B cell (primary cell): ENCODE data around the gene SACM1L. TPM values are rescaled to one million over a fixed set of nuclear protein-coding genes. Genes with fewer than 3 reads are reported as not detected.

ENCODE experiments used
- ATAC-seq: fragments of 200-7000 bp; cut with Tn5 transposase; one replicate; pipeline ENCODE4 v1.10.0; 2021; ENCODE audit warnings: low read depth, mild to moderate bottlenecking, moderate number of reproducible peaks, moderate library complexity
- CTCF ChIA-PET: fragments of 350-600 bp; sonication (Branson Sonifier 250); formaldehyde crosslinking; loops from one replicate; lab custom pipeline; 2021; ENCODE audit warnings: antibody characterized with exemption, inconsistent platforms; lab: Charles Lee
- POLR2A ChIA-PET: fragments of 350-600 bp; sonication (Branson Sonifier 250); formaldehyde crosslinking; loops from one replicate; lab custom pipeline; 2021; ENCODE audit warnings: antibody characterized with exemption; lab: Charles Lee
- DNase-seq: peaks from one replicate; pipeline ENCODE4 v3.0.0; 2013
- H2AFZ ChIP-seq: 2 replicates; pipeline ENCODE4 v1.6.1; 2012; ENCODE audit warnings: mild to moderate bottlenecking, low read depth, low read length; ENCODE audit not compliant: insufficient read depth, poor library complexity, severe bottlenecking
- H3K27ac ChIP-seq, 2 donors: 1 replicate in 1 of 2; 2 replicates in 1 of 2; pipeline ENCODE4 v1.5.1; 2012 to 2013; ENCODE audit warnings: low read length in 2 of 2, mild to moderate bottlenecking in 2 of 2, moderate library complexity in 1 of 2
- H3K27me3 ChIP-seq, 4 experiments: fragments of 200-600 bp in 1 of 4; sonication (generic) in 1 of 4; replicated peaks in 1 of 4; 1 replicate in 2 of 4; 2 replicates in 2 of 4; pipeline versions ENCODE4 v1.6.1 to v1.7.0; 2013 to 2016; ENCODE audit warnings: low read length in 3 of 4, mild to moderate bottlenecking in 2 of 4, mixed read lengths in 1 of 4, moderate library complexity in 1 of 4; ENCODE audit not compliant: insufficient read depth in 4 of 4, control insufficient read depth in 3 of 4; ENCODE audit errors: control extremely low read depth in 1 of 4
- H3K36me3 ChIP-seq, 2 experiments: replicated peaks in 1 of 2; 1 replicate in 1 of 2; 2 replicates in 1 of 2; pipeline versions ENCODE4 v1.6.1 to v1.7.1; 2013; ENCODE audit warnings: low read length in 1 of 2; ENCODE audit not compliant: insufficient read depth in 2 of 2, control insufficient read depth in 1 of 2; ENCODE audit errors: control extremely low read depth in 1 of 2, extremely low read depth in 1 of 2
- H3K4me1 ChIP-seq, 2 donors: fragments of 200-600 bp in 1 of 2; sonication (generic) in 1 of 2; 1 replicate in 1 of 2; 2 replicates in 1 of 2; pipeline versions ENCODE4 v1.5.1 to v1.6.1; 2013 to 2017; ENCODE audit warnings: low read length in 2 of 2; ENCODE audit not compliant: control insufficient read depth in 2 of 2, insufficient read depth in 2 of 2
- H3K4me2 ChIP-seq: replicated peaks from 2 replicates; pipeline ENCODE3; 2012; ENCODE audit warnings: mild to moderate bottlenecking, low read depth, low read length; ENCODE audit not compliant: poor library complexity, severe bottlenecking
- H3K4me3 ChIP-seq, 5 experiments: fragments of 200-600 bp in 1 of 5; sonication (generic) in 1 of 5; 1 replicate in 3 of 5; 2 replicates in 2 of 5; pipeline versions ENCODE4 v1.5.1 to v1.7.0; 2011 to 2016; ENCODE audit warnings: low read length in 4 of 5, mild to moderate bottlenecking in 4 of 5, low read depth in 2 of 5, control low read depth in 1 of 5, moderate library complexity in 1 of 5; ENCODE audit not compliant: insufficient read depth in 1 of 5; ENCODE audit errors: control extremely low read depth in 1 of 5, extremely low read depth in 1 of 5
- H3K79me2 ChIP-seq: fragments of 200-600 bp; sonication (generic); one replicate; pipeline ENCODE4 v1.6.0; 2016; ENCODE audit warnings: low read length; ENCODE audit not compliant: control insufficient read depth, insufficient read depth
- H3K9ac ChIP-seq: fragments of 200-600 bp; sonication (generic); 2 replicates; pipeline ENCODE4 v1.6.1; 2017; ENCODE audit warnings: mild to moderate bottlenecking, low read length, moderate library complexity
- H3K9me3 ChIP-seq, 3 donors: one replicate each; pipeline versions ENCODE4 v1.6.1 to v1.7.1; 2013; ENCODE audit warnings: low read length in 2 of 3; ENCODE audit not compliant: control insufficient read depth in 2 of 3, insufficient read depth in 1 of 3; ENCODE audit errors: control extremely low read depth in 1 of 3
- H4K20me1 ChIP-seq: 2 replicates; pipeline ENCODE4 v1.6.0; 2012; ENCODE audit warnings: mild to moderate bottlenecking, low read length; ENCODE audit not compliant: insufficient read depth, control insufficient read depth, poor library complexity, severe bottlenecking
- H3K27ac Mint-ChIP-seq: one replicate; pipeline ENCODE4 v1.8.0; 2021; ENCODE audit warnings: mixed read lengths
- H3K27me3 Mint-ChIP-seq: one replicate; pipeline ENCODE4 v1.8.0; 2021; ENCODE audit warnings: mixed read lengths
- H3K4me1 Mint-ChIP-seq: one replicate; pipeline ENCODE4 v1.8.0; 2021; ENCODE audit warnings: mixed read lengths
- H3K4me3 Mint-ChIP-seq: one replicate; pipeline ENCODE4 v1.8.0; 2021; ENCODE audit warnings: mixed read lengths
- H3K9me3 Mint-ChIP-seq: one replicate; pipeline ENCODE4 v1.8.0; 2022; ENCODE audit warnings: mixed read lengths; ENCODE audit not compliant: insufficient read depth
- EZH2 ChIP-seq: IDR thresholded peaks from 2 replicates; pipeline ENCODE4 v1.6.1; 2012; ENCODE audit warnings: borderline replicate concordance, low read depth, mild to moderate bottlenecking, moderate library complexity, low read length; ENCODE audit not compliant: insufficient read depth, poor library complexity, severe bottlenecking
- WGBS: methylation state at CpG from one replicate; pipeline ENCODE4 v1.1.5; 2013; ENCODE audit warnings: missing lambda C conversion rate; ENCODE audit not compliant: insufficient coverage; 5-methylcytosine and 5-hydroxymethylcytosine counted together
- intact Hi-C: fragments of 100-400 bp; cut with micrococcal nuclease; formaldehyde crosslinking; loops from one replicate; pipeline ENCODE4 v1.10.0; 2022
- polyA plus RNA-seq: library from polyadenylated mRNA; depleted of rRNA; stranded (reverse); fragments of >200 nt; gene quantifications from 2 replicates; pipeline ENCODE4 v1.2.3, GENCODE V29; 2012
- total RNA-seq, 2 donors: library from RNA; stranded (reverse); fragments of 120-200 nt in 1 of 2; gene quantifications; 1 replicate in 1 of 2; 2 replicates in 1 of 2; pipeline versions ENCODE4 v1.2.3 to v1.2.4, GENCODE V29; 2013 to 2022
- TF ChIP-seq, protein P1 (sequence below): fragments of 200-600 bp; IDR thresholded peaks from one replicate; pipeline ENCODE4 v1.8.0; 2022; ENCODE audit warnings: antibody characterized with exemption, mild to moderate bottlenecking

Gene SACM1L
- total and polyA plus RNA-seq, 2 donors (not counting 1 experiment from before 2014, with no cell fraction given): 20.7 to 85.7 TPM

DNA sequence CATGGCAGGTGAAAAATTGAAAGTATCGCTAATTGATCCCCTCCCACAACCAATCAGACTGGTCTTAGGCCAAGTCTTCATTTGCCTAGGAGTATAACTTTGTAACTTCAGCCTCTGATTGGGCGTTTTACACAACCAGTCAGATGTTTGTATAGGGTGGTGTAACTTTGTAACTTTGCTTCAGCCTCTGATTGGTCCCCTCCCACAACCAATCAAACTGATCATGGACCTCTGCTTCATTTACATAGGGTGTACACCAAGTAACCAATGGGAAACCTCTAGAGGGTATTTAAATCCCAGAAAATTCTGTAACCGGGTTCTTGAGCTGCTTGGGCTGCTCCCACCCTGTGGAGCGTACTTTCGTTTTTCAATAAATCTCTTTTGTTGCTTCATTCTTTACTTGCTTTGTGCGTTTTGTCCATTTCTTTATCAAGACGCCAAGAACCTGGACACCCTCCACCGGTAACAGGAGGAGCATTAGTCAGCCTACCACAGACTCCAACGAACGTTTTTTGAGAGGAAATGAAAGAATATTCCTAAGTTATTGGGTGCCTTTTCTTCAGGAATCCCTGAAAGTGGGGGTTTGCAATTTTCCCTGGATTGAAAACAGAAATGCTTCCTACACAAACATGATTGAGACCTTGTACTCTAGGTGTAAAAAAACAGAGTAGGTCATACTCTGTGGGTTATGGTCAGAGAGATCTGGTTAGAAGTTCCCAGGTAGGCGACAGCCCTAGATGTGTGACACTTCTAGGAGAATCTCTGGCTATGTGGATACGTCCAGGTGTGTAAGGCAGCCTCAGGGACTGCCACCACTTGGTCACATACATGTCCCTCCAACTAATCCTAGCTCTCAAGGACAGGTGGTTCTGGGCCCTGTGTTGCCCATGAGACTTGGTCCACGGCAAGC is 5.5 kb upstream of the SACM1L start:
- no peaks in the 10 kb centered on the region for H4K20me1 ChIP-seq
- H3K27me3 ChIP-seq: no peaks in the 10 kb centered on the region
- TF ChIP-seq, protein P1, sequence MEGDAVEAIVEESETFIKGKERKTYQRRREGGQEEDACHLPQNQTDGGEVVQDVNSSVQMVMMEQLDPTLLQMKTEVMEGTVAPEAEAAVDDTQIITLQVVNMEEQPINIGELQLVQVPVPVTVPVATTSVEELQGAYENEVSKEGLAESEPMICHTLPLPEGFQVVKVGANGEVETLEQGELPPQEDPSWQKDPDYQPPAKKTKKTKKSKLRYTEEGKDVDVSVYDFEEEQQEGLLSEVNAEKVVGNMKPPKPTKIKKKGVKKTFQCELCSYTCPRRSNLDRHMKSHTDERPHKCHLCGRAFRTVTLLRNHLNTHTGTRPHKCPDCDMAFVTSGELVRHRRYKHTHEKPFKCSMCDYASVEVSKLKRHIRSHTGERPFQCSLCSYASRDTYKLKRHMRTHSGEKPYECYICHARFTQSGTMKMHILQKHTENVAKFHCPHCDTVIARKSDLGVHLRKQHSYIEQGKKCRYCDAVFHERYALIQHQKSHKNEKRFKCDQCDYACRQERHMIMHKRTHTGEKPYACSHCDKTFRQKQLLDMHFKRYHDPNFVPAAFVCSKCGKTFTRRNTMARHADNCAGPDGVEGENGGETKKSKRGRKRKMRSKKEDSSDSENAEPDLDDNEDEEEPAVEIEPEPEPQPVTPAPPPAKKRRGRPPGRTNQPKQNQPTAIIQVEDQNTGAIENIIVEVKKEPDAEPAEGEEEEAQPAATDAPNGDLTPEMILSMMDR: no peak
- no peak for TF ChIP-seq EZH2
- H3K36me3 ChIP-seq: peaks cover 0 to 21% of the 10 kb centered on the region in 2 experiments
- H3K27ac Mint-ChIP-seq: peak overlapping the region; percentile 23
- no peak overlapping the region for H3K4me2 ChIP-seq
- H3K4me3 Mint-ChIP-seq: no peak overlapping the region
- ChIA-PET POLR2A (interaction anchor here (0.6 kb wide), 1 partner anchor 8 kb away, joined by 3 read pairs; no protein-coding TSS in a partner anchor), CTCF (no interaction called here)
- peaks cover 19% of the 10 kb centered on the region for H3K4me1 Mint-ChIP-seq
- H3K4me1 ChIP-seq: peaks cover 0 to 21% of the 10 kb centered on the region in 2 donors
- peak overlapping the region in 1 of 2 donors; percentile 23 for H3K27ac ChIP-seq
- DNase-seq: no peak
- no peaks in the 10 kb centered on the region for H3K79me2 ChIP-seq
- no peak overlapping the region for H3K9ac ChIP-seq
- H2AFZ ChIP-seq: no peak overlapping the region
- H3K27me3 Mint-ChIP-seq: no peaks in the 10 kb centered on the region
- intact Hi-C loops: no loop called here
- no peaks in the 10 kb centered on the region for H3K9me3 Mint-ChIP-seq
- 100% methylated on average over 6 of the region's 13 CpGs for WGBS
- no peak for ATAC-seq
- peaks cover 0 to 7% (median 4%) of the 10 kb centered on the region in 3 donors for H3K9me3 ChIP-seq
- H3K4me3 ChIP-seq: no peak overlapping the region
